Hypothalamus (tissue), 51 donors: ENCODE results near the gene TNFRSF12A.
A peak's percentile ranks its signal among the peaks of the same experiment; 100 is the strongest.
"Not testable (repeated sequence)": the region's sequence is repeated elsewhere in the genome, so short reads cannot be mapped to it uniquely, and the experiment has no call there.

Experiments used
- DNase-seq, 51 donors: peaks; one replicate each; lab custom pipeline; 2025; lab: John Stamatoyannopoulos, UW

Gene TNFRSF12A

GRCh38 chr16:3044708-3045107, 24.5 kb downstream of the TNFRSF12A start:
- no peak for DNase-seq

- peak in 1 of 51 donors; percentile 6 for DNase-seq
These were observed 25.8 kb downstream of the TNFRSF12A start, which contains the start of gene MMP25 for GRCh38 chr16:3045758-3046640. TSS of gene MMP25 (plus strand) at chr16:3046561. CDS start at chr16:3046918, 357 bp downstream.

DNA sequence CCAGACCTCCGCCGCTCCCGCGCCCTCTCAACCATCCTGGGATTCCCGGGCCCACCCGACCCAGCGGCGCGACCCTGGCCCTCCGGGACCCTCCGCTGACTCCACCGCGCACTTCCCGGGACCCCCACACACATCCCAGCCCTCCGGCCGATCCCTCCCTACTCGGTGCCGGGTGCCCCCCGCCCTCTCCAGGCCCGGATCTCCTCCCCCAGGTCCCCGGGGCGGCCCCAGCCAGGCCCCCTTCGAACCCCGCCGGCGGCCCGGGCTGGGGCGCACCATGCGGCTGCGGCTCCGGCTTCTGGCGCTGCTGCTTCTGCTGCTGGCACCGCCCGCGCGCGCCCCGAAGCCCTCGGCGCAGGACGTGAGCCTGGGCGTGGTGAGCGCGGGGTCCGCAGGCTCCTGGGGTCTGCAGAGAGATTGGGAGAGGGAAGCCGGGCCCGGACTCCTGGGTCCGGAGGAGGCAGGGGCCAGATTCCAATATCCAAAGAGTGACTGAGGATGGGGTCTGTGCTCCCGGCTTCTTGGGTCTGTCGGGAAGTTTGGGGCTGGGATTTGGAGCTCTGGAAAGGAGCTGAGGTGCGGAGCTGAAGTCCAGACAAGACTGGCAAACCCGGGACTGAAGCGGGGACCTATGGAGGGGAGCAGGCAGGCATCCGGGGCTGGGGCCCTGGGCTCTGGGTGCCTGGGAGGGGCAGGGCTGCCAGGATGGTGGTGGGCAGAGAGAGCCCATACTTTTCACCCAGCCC, 26.6 kb downstream of the TNFRSF12A start:
- no peak for DNase-seq

DNA sequence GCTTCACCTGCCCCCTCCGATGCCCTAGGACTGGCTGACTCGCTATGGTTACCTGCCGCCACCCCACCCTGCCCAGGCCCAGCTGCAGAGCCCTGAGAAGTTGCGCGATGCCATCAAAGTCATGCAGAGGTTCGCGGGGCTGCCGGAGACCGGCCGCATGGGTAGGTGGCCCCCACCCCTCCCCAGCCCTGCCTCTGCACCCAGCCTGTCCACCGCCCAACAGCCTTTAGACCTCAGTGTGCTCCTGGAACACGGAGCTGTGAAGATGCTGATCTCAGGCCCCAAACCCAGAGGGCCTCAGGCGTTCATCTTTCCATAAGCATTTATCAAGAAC, 27.2 kb downstream of the TNFRSF12A start:
- no peak for DNase-seq

DNA sequence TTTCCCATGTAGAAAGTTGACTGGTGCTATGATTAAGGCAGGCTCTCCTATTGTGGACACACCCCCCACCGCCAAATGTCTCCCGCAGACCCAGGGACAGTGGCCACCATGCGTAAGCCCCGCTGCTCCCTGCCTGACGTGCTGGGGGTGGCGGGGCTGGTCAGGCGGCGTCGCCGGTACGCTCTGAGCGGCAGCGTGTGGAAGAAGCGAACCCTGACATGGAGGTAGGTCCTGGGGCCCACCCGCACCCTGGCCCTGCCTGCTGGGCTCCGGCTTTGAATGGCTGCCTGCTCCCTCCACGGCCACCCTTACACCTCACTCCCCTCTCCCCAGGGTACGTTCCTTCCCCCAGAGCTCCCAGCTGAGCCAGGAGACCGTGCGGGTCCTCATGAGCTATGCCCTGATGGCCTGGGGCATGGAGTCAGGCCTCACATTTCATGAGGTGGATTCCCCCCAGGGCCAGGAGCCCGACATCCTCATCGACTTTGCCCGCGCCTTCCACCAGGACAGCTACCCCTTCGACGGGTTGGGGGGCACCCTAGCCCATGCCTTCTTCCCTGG, 29.8 kb downstream of the TNFRSF12A start:
- no peak for DNase-seq

DNA sequence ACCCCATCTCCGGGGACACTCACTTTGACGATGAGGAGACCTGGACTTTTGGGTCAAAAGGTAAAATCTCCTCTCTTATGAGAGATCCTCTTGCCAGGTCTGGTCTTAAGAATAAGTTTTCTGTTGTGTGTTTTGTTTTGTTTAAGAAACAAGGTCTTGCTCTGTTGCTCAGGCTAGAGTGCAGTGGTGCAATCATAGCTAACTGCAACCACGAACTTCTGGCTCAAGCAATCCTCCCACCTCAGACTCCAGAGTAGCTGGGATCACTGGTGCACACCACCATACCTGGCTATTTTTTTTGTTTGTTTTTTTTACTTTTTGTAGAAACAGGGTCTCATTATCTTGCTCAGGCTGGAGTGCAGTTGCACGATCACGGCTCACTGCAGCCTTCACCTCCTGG, 30.3 kb downstream of the TNFRSF12A start:
- DNase-seq = no peak

- DNase-seq = no peak
These were observed 30.8 kb downstream of the TNFRSF12A start for GRCh38 chr16:3051009-3051408.

- DNase-seq = no peak
These were observed 31.3 kb downstream of the TNFRSF12A start for GRCh38 chr16:3051494-3051893.

DNA sequence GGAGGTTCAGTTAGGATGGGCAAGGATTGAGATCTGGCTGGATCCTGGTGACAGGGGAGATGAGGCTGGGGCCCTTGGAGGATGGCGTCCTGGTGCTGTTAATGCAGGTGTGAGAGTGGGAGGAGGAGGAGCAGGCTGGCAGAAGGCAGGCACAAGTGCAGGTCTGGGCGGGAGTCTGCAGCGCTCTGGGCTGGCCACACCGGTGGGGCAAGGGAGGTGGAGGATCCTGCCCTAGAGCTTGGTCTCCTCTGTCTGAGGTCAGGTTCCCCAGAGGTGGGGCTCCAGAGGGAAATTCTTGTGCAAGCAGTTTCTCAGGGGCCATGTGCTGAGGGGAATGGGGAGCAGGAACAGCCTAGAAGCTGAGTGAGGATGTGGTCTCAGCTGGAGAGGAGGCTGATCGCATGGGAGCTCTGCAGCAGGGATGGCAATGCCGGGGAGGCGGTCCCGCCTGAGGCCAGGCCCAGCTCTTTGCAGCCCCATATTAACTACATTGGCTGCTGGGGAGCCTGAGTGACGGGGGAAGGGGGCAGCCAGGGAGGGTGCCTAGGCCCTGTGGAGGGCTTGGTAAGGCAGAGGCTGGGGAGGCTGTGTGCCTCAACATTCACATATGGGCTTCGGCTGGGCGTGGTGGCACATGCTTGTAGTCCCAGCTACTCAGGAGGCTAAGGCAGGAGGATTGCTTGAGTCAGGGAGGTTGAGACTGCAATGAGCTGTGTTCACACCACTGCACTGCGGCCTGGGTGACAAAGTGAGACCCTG, 32.6 kb downstream of the TNFRSF12A start:
- not testable (repeated sequence) for DNase-seq

GRCh38 chr16:3053330-3053710, 33.2 kb downstream of the TNFRSF12A start:
- DNase-seq = not testable (repeated sequence)

DNA sequence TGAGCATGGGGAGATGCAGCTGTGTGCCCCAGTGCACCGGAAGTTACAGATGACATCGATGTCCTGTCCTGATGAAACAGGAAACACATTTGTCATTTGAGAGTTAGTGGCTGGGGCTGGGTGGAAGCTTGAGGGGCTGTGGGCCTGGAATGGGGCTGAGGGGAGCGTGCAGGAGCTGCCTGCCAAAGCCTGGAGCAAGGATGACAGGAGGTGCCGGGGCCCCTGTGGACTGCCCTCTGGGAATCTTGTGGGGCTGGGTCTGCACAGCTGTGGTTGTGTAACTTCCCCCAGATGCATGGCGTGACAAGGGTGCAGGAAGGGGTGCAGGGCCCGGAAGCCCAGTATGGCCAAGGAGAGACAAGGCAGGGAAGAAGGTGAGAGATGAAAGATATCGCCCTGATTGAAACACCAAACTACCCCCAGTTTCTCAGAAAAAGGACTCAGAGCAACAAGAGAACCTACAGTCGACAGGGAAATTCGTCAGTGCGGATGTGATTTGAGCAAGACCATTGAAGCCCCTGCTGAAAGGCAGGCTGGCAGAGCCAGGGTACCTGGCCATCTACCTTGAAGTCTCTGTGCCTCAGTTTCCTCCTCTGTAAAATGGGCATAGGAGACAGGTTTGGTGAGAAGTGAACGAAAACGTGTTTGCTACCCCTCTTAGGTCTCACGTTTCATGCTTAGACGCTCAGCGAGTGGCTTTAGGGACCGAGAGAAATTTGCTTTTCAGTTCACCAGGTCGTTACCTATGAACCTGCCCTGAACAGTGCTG, 35.0 kb downstream of the TNFRSF12A start:
- DNase-seq = no peak

DNA sequence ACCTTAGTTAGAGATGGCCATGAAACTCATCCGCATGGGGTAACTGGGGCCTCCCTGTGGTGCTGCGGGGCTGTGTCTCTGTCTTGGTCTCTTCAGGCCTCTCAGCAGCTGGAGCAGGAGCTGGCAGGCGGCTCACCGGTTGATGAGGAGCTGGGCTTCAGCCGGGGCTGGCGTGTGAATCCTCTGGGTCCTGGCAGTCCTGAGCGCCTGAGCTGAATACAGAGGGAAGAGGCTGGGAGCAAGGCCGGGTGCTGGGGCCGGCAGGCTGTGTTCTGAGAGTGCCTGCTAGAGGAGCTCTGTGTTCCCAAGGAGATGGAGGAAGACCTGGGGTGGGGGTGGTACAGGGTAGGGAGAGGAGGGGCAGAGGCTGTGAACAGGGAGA, 35.6 kb downstream of the TNFRSF12A start:
- peak in 3 of 51 donors; percentile 1 to 20 (median 5) for DNase-seq

DNA sequence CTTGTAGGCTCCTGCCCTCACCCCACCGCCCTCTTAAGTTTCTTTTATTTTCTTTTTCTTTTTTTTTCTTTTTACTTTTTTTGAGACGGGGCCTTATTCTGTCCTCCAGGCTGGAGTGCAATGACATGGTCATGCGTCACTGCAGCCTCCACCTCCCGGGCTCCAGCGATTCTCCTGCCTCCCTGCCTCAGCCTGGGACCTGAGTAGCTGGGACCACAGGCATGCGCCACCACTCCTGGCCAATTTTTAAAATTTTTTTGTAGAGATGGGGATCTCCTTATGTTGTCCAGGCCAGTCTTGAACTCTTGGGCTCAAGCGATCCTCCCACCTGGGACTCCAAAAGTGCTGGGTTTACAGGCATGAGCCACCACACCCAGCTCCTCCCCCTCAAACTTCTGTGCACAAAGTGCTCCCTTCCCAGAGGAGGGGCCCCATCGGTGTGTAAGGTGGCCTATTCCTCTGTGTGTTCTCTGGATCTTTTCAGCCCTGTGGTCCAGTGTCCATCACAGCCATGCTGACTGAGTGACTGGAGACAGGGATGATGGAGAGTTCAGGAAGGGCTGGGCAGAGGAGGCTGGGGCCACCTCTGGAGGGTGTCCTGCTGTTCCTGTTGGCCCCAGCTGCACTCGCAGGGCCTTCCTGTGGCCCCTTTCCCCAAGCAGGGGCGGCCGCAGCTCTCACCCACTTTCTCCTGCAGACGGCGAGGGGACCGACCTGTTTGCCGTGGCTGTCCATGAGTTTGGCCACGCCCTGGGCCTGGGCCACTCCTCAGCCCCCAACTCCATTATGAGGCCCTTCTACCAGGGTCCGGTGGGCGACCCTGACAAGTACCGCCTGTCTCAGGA, 36.4 kb downstream of the TNFRSF12A start:
- DNase-seq = no peak

DNA sequence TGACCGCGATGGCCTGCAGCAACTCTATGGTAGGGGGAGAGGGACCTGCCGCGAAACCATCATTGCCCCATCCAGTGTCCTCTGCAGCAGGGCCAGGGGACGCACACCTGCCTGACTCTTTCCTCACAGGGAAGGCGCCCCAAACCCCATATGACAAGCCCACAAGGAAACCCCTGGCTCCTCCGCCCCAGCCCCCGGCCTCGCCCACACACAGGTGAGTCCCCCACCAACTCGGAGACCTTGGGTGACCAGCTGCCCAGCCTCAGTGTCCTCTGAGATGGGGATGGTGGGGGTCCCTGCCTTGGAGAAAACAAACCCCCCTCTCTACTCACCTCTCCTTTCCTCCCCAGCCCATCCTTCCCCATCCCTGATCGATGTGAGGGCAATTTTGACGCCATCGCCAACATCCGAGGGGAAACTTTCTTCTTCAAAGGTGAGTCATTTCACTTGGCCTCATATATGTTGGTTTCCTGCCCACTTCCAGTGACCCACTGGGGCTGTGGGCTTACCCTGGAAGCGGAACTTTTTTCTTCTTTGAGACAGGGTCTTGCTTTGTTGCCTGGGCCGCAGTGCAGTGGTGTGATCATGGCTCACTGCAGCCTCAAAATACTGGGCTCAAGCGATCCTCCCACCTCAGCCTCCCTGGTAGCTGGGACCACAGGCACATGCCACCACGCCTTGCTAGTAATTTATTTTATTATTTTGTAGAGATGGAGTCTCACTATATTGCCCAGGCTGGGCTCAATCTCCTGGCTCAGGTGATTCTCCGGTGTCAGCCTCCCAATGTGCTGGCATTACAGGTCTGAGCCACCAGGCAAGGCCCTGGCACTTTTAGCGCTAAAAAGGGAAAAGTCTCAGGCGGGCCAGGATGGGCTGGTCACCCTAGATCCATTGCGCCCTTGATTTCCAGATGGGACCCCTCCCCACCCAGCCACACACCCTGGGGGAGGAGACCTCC, 37.3 kb downstream of the TNFRSF12A start:
- no peak for DNase-seq

GRCh38 chr16:3058139-3059030, 38.2 kb downstream of the TNFRSF12A start:
- DNase-seq = peak in 15 of 51 donors; percentile 5 to 51 (median 27)

- peak in 50 of 51 donors; percentile 20 to 85 (median 62) for DNase-seq
These were observed 39.0 kb downstream of the TNFRSF12A start for GRCh38 chr16:3059041-3059722.
